ENCODE data around the gene ANKRD55. TPM values are rescaled to one million over a fixed set of nuclear protein-coding genes. Genes with fewer than 3 reads are reported as not detected.

ANKRD55 gene
- total RNA-seq, 2 donors from 2014 or later = 0.27 to 0.29 TPM

DNA sequence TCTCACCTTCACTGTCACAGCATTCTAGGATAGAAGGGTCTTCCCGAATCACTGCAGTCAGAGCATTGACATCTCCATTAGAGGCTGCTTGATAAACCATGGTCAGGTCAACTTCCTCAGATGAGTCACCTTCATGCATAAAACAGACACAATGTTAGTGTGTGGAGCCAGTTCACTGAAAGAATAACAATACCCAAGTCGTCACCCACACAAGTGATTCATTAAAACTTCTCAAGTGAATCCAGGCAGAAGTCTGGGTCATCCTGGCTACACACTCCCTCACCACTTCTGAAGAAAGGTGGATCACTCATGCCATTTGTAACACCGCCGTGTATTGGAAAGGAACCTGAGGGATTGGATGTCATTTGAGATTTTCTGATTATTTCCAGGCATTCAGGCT lies 49.6 kb downstream of the ANKRD55 start:
- no peaks in the 10 kb centered on the region for H3K4me1 ChIP-seq (ENCODE audit: control insufficient read depth, insufficient read depth, low read length)
- no peaks in the 10 kb centered on the region for H3K27me3 ChIP-seq (ENCODE audit: control insufficient read depth, insufficient read depth, low read length, poor library complexity, severe bottlenecking)
- Mint-ChIP-seq H3K27me3 (ENCODE audit: insufficient read depth) (no peaks in the 10 kb centered on the region), H3K36me3 (ENCODE audit: low read depth) (no peaks in the 10 kb centered on the region), H3K9me3 (no peaks in the 10 kb centered on the region), H3K27ac (no peak overlapping the region), H3K4me3 (no peak overlapping the region), H3K4me1 (no peaks in the 10 kb centered on the region)
- no peak overlapping the region for H3K9ac ChIP-seq (ENCODE audit: extremely low read depth, low read length, poor library complexity, severe bottlenecking)
- WGBS, 2 experiments (ENCODE audit: insufficient coverage in 1 of 2, insufficient read length in 1 of 2) = 72 to 90% methylated on average over 3 to 4 of the region's 4 CpGs
- no peak overlapping the region for H3K27ac ChIP-seq (ENCODE audit: low read depth, low read length)
- DNase-seq = no peak
- no peaks in the 10 kb centered on the region for H3K36me3 ChIP-seq (ENCODE audit: control insufficient read depth, insufficient read depth, low read length)
- H3K4me3 ChIP-seq (ENCODE audit: low read length) = no peak overlapping the region
- H3K9me3 ChIP-seq (ENCODE audit: control insufficient read depth, low read length) = no peaks in the 10 kb centered on the region
- TF ChIP-seq, protein P1, sequence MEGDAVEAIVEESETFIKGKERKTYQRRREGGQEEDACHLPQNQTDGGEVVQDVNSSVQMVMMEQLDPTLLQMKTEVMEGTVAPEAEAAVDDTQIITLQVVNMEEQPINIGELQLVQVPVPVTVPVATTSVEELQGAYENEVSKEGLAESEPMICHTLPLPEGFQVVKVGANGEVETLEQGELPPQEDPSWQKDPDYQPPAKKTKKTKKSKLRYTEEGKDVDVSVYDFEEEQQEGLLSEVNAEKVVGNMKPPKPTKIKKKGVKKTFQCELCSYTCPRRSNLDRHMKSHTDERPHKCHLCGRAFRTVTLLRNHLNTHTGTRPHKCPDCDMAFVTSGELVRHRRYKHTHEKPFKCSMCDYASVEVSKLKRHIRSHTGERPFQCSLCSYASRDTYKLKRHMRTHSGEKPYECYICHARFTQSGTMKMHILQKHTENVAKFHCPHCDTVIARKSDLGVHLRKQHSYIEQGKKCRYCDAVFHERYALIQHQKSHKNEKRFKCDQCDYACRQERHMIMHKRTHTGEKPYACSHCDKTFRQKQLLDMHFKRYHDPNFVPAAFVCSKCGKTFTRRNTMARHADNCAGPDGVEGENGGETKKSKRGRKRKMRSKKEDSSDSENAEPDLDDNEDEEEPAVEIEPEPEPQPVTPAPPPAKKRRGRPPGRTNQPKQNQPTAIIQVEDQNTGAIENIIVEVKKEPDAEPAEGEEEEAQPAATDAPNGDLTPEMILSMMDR (conservative IDR thresholded peaks at IDR 0.05) = no peak

GRCh38 chr5:56179442-56179841 lies 53.7 kb downstream of the ANKRD55 start:
- no peaks in the 10 kb centered on the region for H3K9me3 Mint-ChIP-seq
- WGBS, 2 experiments (ENCODE audit: insufficient coverage in 1 of 2, insufficient read length in 1 of 2) = 93 to 100% methylated on average over 1 to 2 of the region's 2 CpGs

DNA sequence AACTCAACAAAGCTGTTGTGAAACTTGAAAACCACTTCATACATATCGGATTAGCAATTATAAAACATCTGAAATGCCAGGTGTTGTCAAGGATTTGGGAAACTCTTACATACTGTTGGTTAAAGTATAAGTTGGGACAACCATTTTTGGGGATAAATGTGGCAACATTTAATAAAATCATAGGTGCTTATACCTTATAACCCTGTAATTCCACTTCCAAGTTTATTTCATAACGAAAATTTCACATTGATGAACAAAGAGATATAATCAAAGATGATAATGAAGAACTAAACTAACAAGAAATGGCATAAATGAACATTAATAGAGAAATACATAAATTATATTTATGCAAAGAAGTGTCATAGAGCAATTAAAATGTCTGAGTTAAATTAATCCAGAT lies 54.3 kb downstream of the ANKRD55 start:
- TF ChIP-seq, protein P1 (conservative IDR thresholded peaks at IDR 0.05) = no peak
- H3K4me3 ChIP-seq (ENCODE audit: low read length) = no peak overlapping the region
- H3K4me1 ChIP-seq (ENCODE audit: control insufficient read depth, insufficient read depth, low read length) = peaks cover 11% of the 10 kb centered on the region
- H3K9me3 Mint-ChIP-seq = no peaks in the 10 kb centered on the region
- H3K27me3 ChIP-seq (ENCODE audit: control insufficient read depth, insufficient read depth, low read length, poor library complexity, severe bottlenecking) = no peaks in the 10 kb centered on the region
- WGBS, 2 experiments (ENCODE audit: insufficient coverage in 1 of 2, insufficient read length in 1 of 2) = 79% methylated on average over 1 of the region's 2 CpGs; no CpG with 5 or more reads in 1 of the 2 experiments
- no peak overlapping the region for H3K27ac Mint-ChIP-seq
- no peaks in the 10 kb centered on the region for H3K9me3 ChIP-seq (ENCODE audit: control insufficient read depth, low read length)
- no peak for DNase-seq
- no peaks in the 10 kb centered on the region for H3K27me3 Mint-ChIP-seq (ENCODE audit: insufficient read depth)
- H3K27ac ChIP-seq (ENCODE audit: low read depth, low read length) = no peak overlapping the region
- peaks cover 18% of the 10 kb centered on the region for H3K4me1 Mint-ChIP-seq
- no peaks in the 10 kb centered on the region for H3K36me3 ChIP-seq (ENCODE audit: control insufficient read depth, insufficient read depth, low read length)
- no peak overlapping the region for H3K4me3 Mint-ChIP-seq
- H3K36me3 Mint-ChIP-seq (ENCODE audit: low read depth) = no peaks in the 10 kb centered on the region
- no peak overlapping the region for H3K9ac ChIP-seq (ENCODE audit: extremely low read depth, low read length, poor library complexity, severe bottlenecking)

More at GRCh38 chr5:56179442-56179841, 53.7 kb downstream of the ANKRD55 start:
- peaks cover 11% of the 10 kb centered on the region for H3K4me1 ChIP-seq (ENCODE audit: control insufficient read depth, insufficient read depth, low read length)
- H3K27me3 ChIP-seq (ENCODE audit: control insufficient read depth, insufficient read depth, low read length, poor library complexity, severe bottlenecking) = no peaks in the 10 kb centered on the region
- Mint-ChIP-seq H3K4me3 (no peak overlapping the region), H3K4me1 (peaks cover 16% of the 10 kb centered on the region), H3K27ac (no peak overlapping the region), H3K36me3 (ENCODE audit: low read depth) (no peaks in the 10 kb centered on the region), H3K27me3 (ENCODE audit: insufficient read depth) (no peaks in the 10 kb centered on the region)
- TF ChIP-seq, protein P1 (conservative IDR thresholded peaks at IDR 0.05) = no peak
- no peak overlapping the region for H3K27ac ChIP-seq (ENCODE audit: low read depth, low read length)
- H3K4me3 ChIP-seq (ENCODE audit: low read length) = no peak overlapping the region
- no peaks in the 10 kb centered on the region for H3K9me3 ChIP-seq (ENCODE audit: control insufficient read depth, low read length)
- H3K36me3 ChIP-seq (ENCODE audit: control insufficient read depth, insufficient read depth, low read length) = no peaks in the 10 kb centered on the region
- DNase-seq = no peak
- no peak overlapping the region for H3K9ac ChIP-seq (ENCODE audit: extremely low read depth, low read length, poor library complexity, severe bottlenecking)

All from endodermal cell (in vitro differentiated cells).